HFF-Myc (cell line): ENCODE data around the gene STXBP3.

Experiments
- DNase-seq: peaks from one replicate; pipeline ENCODE4 v3.0.0-alpha.2; 2011; ENCODE audit warnings: low read depth; ENCODE audit errors: extremely low read depth
- H3K4me3 ChIP-seq: replicated peaks from 2 replicates; pipeline ENCODE4 v1.5.1; 2011; ENCODE audit warnings: low read depth, mild to moderate bottlenecking, control low read depth, low read length
- CTCF ChIP-seq: IDR thresholded peaks from 2 replicates; pipeline ENCODE4 v1.5.1; 2012; ENCODE audit warnings: mild to moderate bottlenecking, low read depth, low read length, control low read depth; ENCODE audit errors: missing control alignments

Gene STXBP3

GRCh38 chr1:108815566-108815965 lies 69.1 kb downstream of the STXBP3 start:
- TF ChIP-seq CTCF, result no peak
- no peak overlapping the region for H3K4me3 ChIP-seq
- no peak for DNase-seq

- no peak for TF ChIP-seq CTCF
- peak overlapping the region; percentile 29 for H3K4me3 ChIP-seq
- DNase-seq, result peak; percentile 87
Measured at GRCh38 chr1:108816049-108816893, 69.8 kb downstream of the STXBP3 start.

GRCh38 chr1:108817016-108817415 lies 70.5 kb downstream of the STXBP3 start:
- peak overlapping the region; percentile 29 for H3K4me3 ChIP-seq
- peak; percentile 77 for DNase-seq
- no peak for TF ChIP-seq CTCF

- no peak overlapping the region for H3K4me3 ChIP-seq
- no peak for TF ChIP-seq CTCF
- DNase-seq, result no peak
Measured at GRCh38 chr1:108817811-108818210, 71.3 kb downstream of the STXBP3 start.

GRCh38 chr1:108819878-108820277 lies 73.4 kb downstream of the STXBP3 start:
- H3K4me3 ChIP-seq, result no peak overlapping the region
- no peak for TF ChIP-seq CTCF
- no peak for DNase-seq

GRCh38 chr1:108823632-108824031 lies 77.2 kb downstream of the STXBP3 start:
- H3K4me3 ChIP-seq, result no peak overlapping the region
- no peak for TF ChIP-seq CTCF
- no peak for DNase-seq
